Measurements from ENCODE around the gene WDR93.

Gene WDR93

GRCh38 chr15:89654301-89654761, 36.3 kb upstream of the WDR93 start:
- TF ChIP-seq, protein P1, sequence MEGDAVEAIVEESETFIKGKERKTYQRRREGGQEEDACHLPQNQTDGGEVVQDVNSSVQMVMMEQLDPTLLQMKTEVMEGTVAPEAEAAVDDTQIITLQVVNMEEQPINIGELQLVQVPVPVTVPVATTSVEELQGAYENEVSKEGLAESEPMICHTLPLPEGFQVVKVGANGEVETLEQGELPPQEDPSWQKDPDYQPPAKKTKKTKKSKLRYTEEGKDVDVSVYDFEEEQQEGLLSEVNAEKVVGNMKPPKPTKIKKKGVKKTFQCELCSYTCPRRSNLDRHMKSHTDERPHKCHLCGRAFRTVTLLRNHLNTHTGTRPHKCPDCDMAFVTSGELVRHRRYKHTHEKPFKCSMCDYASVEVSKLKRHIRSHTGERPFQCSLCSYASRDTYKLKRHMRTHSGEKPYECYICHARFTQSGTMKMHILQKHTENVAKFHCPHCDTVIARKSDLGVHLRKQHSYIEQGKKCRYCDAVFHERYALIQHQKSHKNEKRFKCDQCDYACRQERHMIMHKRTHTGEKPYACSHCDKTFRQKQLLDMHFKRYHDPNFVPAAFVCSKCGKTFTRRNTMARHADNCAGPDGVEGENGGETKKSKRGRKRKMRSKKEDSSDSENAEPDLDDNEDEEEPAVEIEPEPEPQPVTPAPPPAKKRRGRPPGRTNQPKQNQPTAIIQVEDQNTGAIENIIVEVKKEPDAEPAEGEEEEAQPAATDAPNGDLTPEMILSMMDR (conservative IDR thresholded peaks at IDR 0.05; ENCODE audit: low read depth, low read length) = no peak
- H3K4me3 ChIP-seq (ENCODE audit: low read depth, low read length) = peak overlapping the region; percentile 80
- DNase-seq (ENCODE audit: low read depth) = peak; percentile 38

GRCh38 chr15:89654847-89655805, 35.5 kb upstream of the WDR93 start, which contains the start of gene KIF7:
TSS of gene KIF7 (minus strand) at chr15:89655467. CDS start at chr15:89652930, 2,537 bp downstream.
- H3K4me3 ChIP-seq (ENCODE audit: low read depth, low read length) = peak within 1 kb of the TSS; percentile 80
- DNase-seq (ENCODE audit: low read depth) = peak; percentile 49
- TF ChIP-seq, protein P1 (conservative IDR thresholded peaks at IDR 0.05; ENCODE audit: low read depth, low read length) = no peak

GRCh38 chr15:89656116-89656815, 34.3 kb upstream of the WDR93 start:
- no peak for DNase-seq (ENCODE audit: low read depth)
- TF ChIP-seq, protein P1 (conservative IDR thresholded peaks at IDR 0.05; ENCODE audit: low read depth, low read length) = no peak

GRCh38 chr15:89657686-89658200, 32.9 kb upstream of the WDR93 start:
- no peak for DNase-seq (ENCODE audit: low read depth)
- TF ChIP-seq, protein P1 (conservative IDR thresholded peaks at IDR 0.05; ENCODE audit: low read depth, low read length) = no peak
- no peak overlapping the region for H3K4me3 ChIP-seq (ENCODE audit: low read depth, low read length)

More at GRCh38 chr15:89656116-89656815, 34.3 kb upstream of the WDR93 start:
- no peak overlapping the region for H3K4me3 ChIP-seq (ENCODE audit: low read depth, low read length)

DNA sequence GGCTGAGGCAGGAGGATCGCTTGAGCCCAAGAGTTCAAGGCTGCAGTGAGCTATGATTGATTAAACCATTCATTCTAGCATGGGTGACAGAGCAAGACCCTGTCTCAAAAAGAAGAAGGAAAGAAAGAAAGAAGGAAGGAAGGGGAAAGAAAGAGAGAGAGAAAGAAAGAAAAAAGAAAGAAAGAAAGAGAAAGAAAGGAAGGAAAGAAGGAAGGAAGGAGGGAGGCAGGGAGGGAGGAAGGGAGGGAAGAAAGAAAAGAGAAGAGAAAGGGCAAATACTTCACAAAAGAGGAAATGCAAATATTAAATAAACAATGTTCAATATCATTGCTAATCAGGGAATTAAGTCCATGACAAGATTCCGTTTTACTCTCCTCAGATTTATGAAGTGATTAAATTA, 31.3 kb upstream of the WDR93 start:
- TF ChIP-seq, protein P1 (conservative IDR thresholded peaks at IDR 0.05; ENCODE audit: low read depth, low read length) = no peak
- H3K4me3 ChIP-seq (ENCODE audit: low read depth, low read length) = no peak overlapping the region
- DNase-seq (ENCODE audit: low read depth) = no peak

DNA sequence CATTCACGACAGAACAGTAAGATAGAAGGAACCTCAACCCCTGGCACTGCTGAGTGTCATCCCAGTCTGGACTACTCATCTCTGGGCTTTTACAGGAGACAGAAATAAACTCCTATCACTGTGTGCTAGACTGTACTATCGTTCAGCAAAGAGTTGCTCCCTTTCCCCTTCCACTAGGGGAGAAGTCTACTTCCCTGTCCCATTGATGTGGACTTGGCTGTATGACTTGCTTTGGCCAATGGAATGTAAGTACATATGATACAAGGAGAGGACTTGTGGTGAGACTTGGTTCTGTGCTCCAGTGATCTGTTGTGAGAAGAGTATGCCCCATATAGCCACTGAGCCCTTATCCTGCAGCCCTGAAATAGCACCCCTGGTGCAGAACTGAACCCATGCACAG, 30.1 kb upstream of the WDR93 start:
- TF ChIP-seq, protein P1 (conservative IDR thresholded peaks at IDR 0.05; ENCODE audit: low read depth, low read length) = no peak
- DNase-seq (ENCODE audit: low read depth) = no peak

More for the DNA sequence above, 30.1 kb upstream of the WDR93 start:
- H3K4me3 ChIP-seq (ENCODE audit: low read depth, low read length) = no peak overlapping the region

Measured in choroid plexus epithelial cell (primary cell).